ENCODE data around the gene PRELP. TPM values are rescaled to one million over a fixed set of nuclear protein-coding genes. Genes with fewer than 3 reads are reported as not detected.

PRELP gene
- total RNA-seq, 1 experiment from 2014 or later: not detected

- no TSS peak for BruUV-seq (replicated peaks)
- no peak overlapping the region for H3K4me3 ChIP-seq (ENCODE audit: low read depth in 2 of 2, low read length in 2 of 2)
- DNase-seq (ENCODE audit: low read depth, low spot score) (no peak), ATAC-seq (no peak)
- ChIA-PET CTCF (no interaction called here), POLR2A (no interaction called here)
- H3K27ac ChIP-seq (ENCODE audit: low read length): no peak overlapping the region
- no peaks in the 10 kb centered on the region for H3K9me3 ChIP-seq (ENCODE audit: control insufficient read depth, insufficient read depth, low read depth, low read length)
- TF ChIP-seq TCF7L2 (IDR thresholded peaks at IDR 0.05; ENCODE audit: low read depth, low read length): no peak
- TF ChIP-seq SIN3A (IDR thresholded peaks at IDR 0.05; ENCODE audit: borderline replicate concordance, insufficient read depth, low read depth, low read length): no peak
- TF ChIP-seq POLR2AphosphoS5 (IDR thresholded peaks at IDR 0.05; ENCODE audit: low read depth, low read length): no peak
- in situ Hi-C loops (cut with HindIII; ENCODE audit: low pct_unique_long_range_greater_than_20kb, low sequenced_read_pairs) (no loop called here), intact Hi-C loops (cut with micrococcal nuclease; ENCODE audit: unreplicated experiment) (no loop called here)
- H3K4me1 ChIP-seq (ENCODE audit: control insufficient read depth, insufficient read depth, low read length): peaks cover 14% of the 10 kb centered on the region
- H3K36me3 ChIP-seq (ENCODE audit: control insufficient read depth, insufficient read depth, low read length): no peaks in the 10 kb centered on the region
- no peaks in the 10 kb centered on the region for H3K27me3 ChIP-seq (ENCODE audit: control insufficient read depth, insufficient read depth, low read length)
Measured at GRCh38 chr1:203509135-203509534, 33.5 kb downstream of the PRELP start.

- in situ Hi-C loops (cut with HindIII; ENCODE audit: low pct_unique_long_range_greater_than_20kb, low sequenced_read_pairs) (no loop called here), intact Hi-C loops (cut with micrococcal nuclease; ENCODE audit: unreplicated experiment) (loop anchor here (10.0 kb wide), 1 partner anchor 113 kb away; the partner anchor contains the start of gene ATP2B4)
- POLR2A ChIA-PET: no interaction called here
- Histone ChIP-seq H3K36me3 (ENCODE audit: control insufficient read depth, insufficient read depth, low read length) (no peaks in the 10 kb centered on the region), H3K27me3 (ENCODE audit: control insufficient read depth, insufficient read depth, low read length) (no peaks in the 10 kb centered on the region), H3K4me1 (ENCODE audit: control insufficient read depth, insufficient read depth, low read length) (peaks cover 14% of the 10 kb centered on the region), H3K4me3 (ENCODE audit: low read depth in 2 of 2, low read length in 2 of 2) (no peak overlapping the region), H3K9me3 (ENCODE audit: control insufficient read depth, insufficient read depth, low read depth, low read length) (no peaks in the 10 kb centered on the region), H3K27ac (ENCODE audit: low read length) (no peak overlapping the region)
- CTCF ChIA-PET: no interaction called here
- no TSS peak for BruUV-seq (replicated peaks)
- TF ChIP-seq REST (IDR thresholded peaks at IDR 0.05; ENCODE audit: insufficient read depth in 1 of 2, low read depth in 2 of 2, low read length in 1 of 2) (no peak), SIN3A (IDR thresholded peaks at IDR 0.05; ENCODE audit: borderline replicate concordance, insufficient read depth, low read depth, low read length) (no peak), TCF7L2 (IDR thresholded peaks at IDR 0.05; ENCODE audit: low read depth, low read length) (no peak), CTCF (IDR thresholded peaks at IDR 0.05) (no peak), POLR2AphosphoS5 (IDR thresholded peaks at IDR 0.05; ENCODE audit: low read depth, low read length) (no peak)
- ATAC-seq: no peak
- no peak for DNase-seq (ENCODE audit: low read depth, low spot score)
Measured at GRCh38 chr1:203511513-203511912, 35.9 kb downstream of the PRELP start.

- Histone ChIP-seq H3K4me3 (ENCODE audit: low read depth in 2 of 2, low read length in 2 of 2) (no peak overlapping the region), H3K27me3 (ENCODE audit: control insufficient read depth, insufficient read depth, low read length) (no peaks in the 10 kb centered on the region), H3K9me3 (ENCODE audit: control insufficient read depth, insufficient read depth, low read depth, low read length) (no peaks in the 10 kb centered on the region), H3K27ac (ENCODE audit: low read length) (no peak overlapping the region), H3K36me3 (ENCODE audit: control insufficient read depth, insufficient read depth, low read length) (no peaks in the 10 kb centered on the region), H3K4me1 (ENCODE audit: control insufficient read depth, insufficient read depth, low read length) (peaks cover 14% of the 10 kb centered on the region)
- TF ChIP-seq REST (IDR thresholded peaks at IDR 0.05; ENCODE audit: insufficient read depth in 1 of 2, low read depth in 2 of 2, low read length in 1 of 2) (no peak), CTCF (IDR thresholded peaks at IDR 0.05) (no peak), TCF7L2 (IDR thresholded peaks at IDR 0.05; ENCODE audit: low read depth, low read length) (no peak), SIN3A (IDR thresholded peaks at IDR 0.05; ENCODE audit: borderline replicate concordance, insufficient read depth, low read depth, low read length) (no peak), POLR2AphosphoS5 (IDR thresholded peaks at IDR 0.05; ENCODE audit: low read depth, low read length) (no peak)
- intact Hi-C loops (cut with micrococcal nuclease; ENCODE audit: unreplicated experiment) (loop anchor here (10.0 kb wide), 1 partner anchor 113 kb away; the partner anchor contains the start of gene ATP2B4), in situ Hi-C loops (cut with HindIII; ENCODE audit: low pct_unique_long_range_greater_than_20kb, low sequenced_read_pairs) (no loop called here)
- no TSS peak for BruUV-seq (replicated peaks)
- CTCF ChIA-PET: no interaction called here
- no peak for DNase-seq (ENCODE audit: low read depth, low spot score)
- POLR2A ChIA-PET: no interaction called here
- ATAC-seq: no peak
Measured at GRCh38 chr1:203511930-203512329, 36.3 kb downstream of the PRELP start.
